ENCODE results near the gene ZNF569. TPM values are rescaled to one million over a fixed set of nuclear protein-coding genes. Genes with fewer than 3 reads are reported as not detected.

Gene ZNF569
- total RNA-seq, 1 donor from 2014 or later, result 0.11 TPM

- H3K27me3 ChIP-seq, result no peaks in the 10 kb centered on the region
- TF ChIP-seq CTCF (IDR thresholded peaks at IDR 0.05), result no peak
- H3K36me3 ChIP-seq, result peaks cover 7 to 24% of the 10 kb centered on the region in 2 donors
- H3K4me1 ChIP-seq, result peaks cover 0 to 4% of the 10 kb centered on the region in 2 donors
- peak within 1 kb of the TSS; percentile 82 to 98 for H3K27ac ChIP-seq
- intact Hi-C loops (cut with DNase I), result loop anchor here (1.0 to 10.0 kb wide), 5 partner anchors 37 to 192 kb away; partner anchors contain the start of genes ZFP30, ZNF527, ZNF540 and ZNF570
- DNase-seq (ENCODE audit: low spot score in 2 of 2), result peak; percentile 34 to 89
- peak within 1 kb of the TSS; percentile 75 to 88 for H3K4me3 ChIP-seq
- H3K9me3 ChIP-seq, result peaks cover 0 to 5% of the 10 kb centered on the region in 2 donors
Observed at GRCh38 chr19:37506387-37507166, 39.3 kb upstream of the ZNF569 start, which contains the start of gene ZNF793. Gene ZNF793, plus strand, starts transcription at chr19:37506939. Its CDS starts 16,501 bp downstream, at chr19:37523440.

- intact Hi-C loops (cut with DNase I), result loop anchor here (1.0 to 10.0 kb wide), 5 partner anchors 37 to 191 kb away; partner anchors contain the start of genes ZFP30, ZNF527, ZNF540 and ZNF570
- no peak for TF ChIP-seq CTCF (IDR thresholded peaks at IDR 0.05)
- Histone ChIP-seq H3K36me3 (peaks cover 5 to 18% of the 10 kb centered on the region in 2 donors), H3K27ac (peak overlapping the region; percentile 82 to 98), H3K9me3 (peaks cover 0 to 5% of the 10 kb centered on the region in 2 donors), H3K27me3 (no peaks in the 10 kb centered on the region), H3K4me3 (peak overlapping the region; percentile 75 to 88), H3K4me1 (peaks cover 0 to 4% of the 10 kb centered on the region in 2 donors)
- no peak for DNase-seq (ENCODE audit: low spot score in 2 of 2)
Observed at GRCh38 chr19:37505958-37506386, 38.7 kb upstream of the ZNF569 start.

- intact Hi-C loops (cut with DNase I), result no loop called here
- Histone ChIP-seq H3K4me3 (no peak overlapping the region), H3K36me3 (no peaks in the 10 kb centered on the region), H3K4me1 (no peaks in the 10 kb centered on the region), H3K9me3 (peaks cover 54 to 97% of the 10 kb centered on the region in 2 donors), H3K27me3 (no peaks in the 10 kb centered on the region), H3K27ac (no peak overlapping the region)
- TF ChIP-seq CTCF (IDR thresholded peaks at IDR 0.05), result no peak
- no peak for DNase-seq (ENCODE audit: low spot score in 2 of 2)
Observed at GRCh38 chr19:37492213-37492612, 25.0 kb upstream of the ZNF569 start.

- no peak for TF ChIP-seq CTCF (IDR thresholded peaks at IDR 0.05)
- H3K36me3 ChIP-seq, result peaks cover 66 to 68% of the 10 kb centered on the region in 2 donors
- peaks cover 96 to 100% of the 10 kb centered on the region in 2 donors for H3K9me3 ChIP-seq
- H3K27ac ChIP-seq, result no peak overlapping the region
- no peak for DNase-seq (ENCODE audit: low spot score in 2 of 2)
- H3K4me3 ChIP-seq, result peak overlapping the region in 1 of 2 donors; percentile 12
- H3K4me1 ChIP-seq, result no peaks in the 10 kb centered on the region
- intact Hi-C loops (cut with DNase I), result no loop called here
- H3K27me3 ChIP-seq, result no peaks in the 10 kb centered on the region
Observed at GRCh38 chr19:37484406-37485168, 17.3 kb upstream of the ZNF569 start.

- intact Hi-C loops (cut with DNase I), result no loop called here
- Histone ChIP-seq H3K27me3 (no peaks in the 10 kb centered on the region), H3K27ac (no peak overlapping the region), H3K36me3 (peaks cover 26 to 43% of the 10 kb centered on the region in 2 donors), H3K9me3 (peaks cover 11 to 53% of the 10 kb centered on the region in 2 donors), H3K4me1 (peaks cover 6 to 7% of the 10 kb centered on the region in 2 donors), H3K4me3 (no peak overlapping the region)
- DNase-seq (ENCODE audit: low spot score in 2 of 2), result no peak
- no peak for TF ChIP-seq CTCF (IDR thresholded peaks at IDR 0.05)
Observed at GRCh38 chr19:37472165-37472564, 4.9 kb upstream of the ZNF569 start.

Measured in ascending aorta (tissue), 2 donors.